HG03521 (cell line): ENCODE results near the gene CCDC110.
A peak's percentile ranks its signal among the peaks of the same experiment; 100 is the strongest.

Experiments used
- ATAC-seq: cut with Tn5 transposase; IDR thresholded peaks from one replicate; pipeline ENCODE4 v1.9.1; 2021; ENCODE audit warnings: mild to moderate bottlenecking, moderate library complexity; ENCODE audit not compliant: unreplicated experiment

CCDC110 gene

GRCh38 chr4:185424905-185425646 lies 46.5 kb downstream of the CCDC110 start:
- no peak for ATAC-seq

DNA sequence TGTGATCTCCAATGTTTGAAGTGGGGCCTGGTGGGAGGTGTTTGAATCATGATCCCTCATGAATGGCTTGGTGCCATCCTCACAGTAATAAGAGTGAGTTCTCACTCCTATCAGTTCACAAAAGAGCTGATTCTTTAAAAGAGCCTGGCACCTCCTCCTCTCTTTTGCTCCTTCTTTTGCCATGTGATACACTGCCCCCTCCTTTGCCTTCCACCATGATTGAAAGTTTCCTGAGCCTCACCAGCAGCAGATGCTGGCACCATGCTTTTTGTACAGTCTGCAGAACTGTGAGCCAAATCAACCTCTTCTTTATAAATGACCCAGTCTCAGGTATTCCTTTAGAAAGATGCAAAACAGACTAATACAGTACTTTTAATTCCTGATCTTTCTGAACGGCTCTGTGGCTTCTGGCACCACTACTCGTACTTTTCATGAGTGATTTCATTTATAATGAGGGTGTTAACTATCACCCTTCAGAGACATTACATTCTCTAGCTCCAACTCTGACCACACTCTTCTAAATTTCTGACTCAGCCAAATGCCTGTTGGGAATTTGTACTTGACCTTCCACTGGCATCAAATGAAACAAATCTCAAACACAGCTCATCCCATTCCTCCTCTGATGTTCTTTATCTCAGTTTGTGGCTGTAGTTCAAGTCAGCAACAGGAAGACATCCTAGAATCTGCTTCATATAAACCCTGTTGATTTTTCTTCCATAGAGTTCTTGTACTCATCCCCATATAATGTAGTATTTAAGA lies 50.0 kb downstream of the CCDC110 start:
- ATAC-seq = no peak

- no peak for ATAC-seq
Measured at GRCh38 chr4:185416955-185417354, 54.6 kb downstream of the CCDC110 start.

DNA sequence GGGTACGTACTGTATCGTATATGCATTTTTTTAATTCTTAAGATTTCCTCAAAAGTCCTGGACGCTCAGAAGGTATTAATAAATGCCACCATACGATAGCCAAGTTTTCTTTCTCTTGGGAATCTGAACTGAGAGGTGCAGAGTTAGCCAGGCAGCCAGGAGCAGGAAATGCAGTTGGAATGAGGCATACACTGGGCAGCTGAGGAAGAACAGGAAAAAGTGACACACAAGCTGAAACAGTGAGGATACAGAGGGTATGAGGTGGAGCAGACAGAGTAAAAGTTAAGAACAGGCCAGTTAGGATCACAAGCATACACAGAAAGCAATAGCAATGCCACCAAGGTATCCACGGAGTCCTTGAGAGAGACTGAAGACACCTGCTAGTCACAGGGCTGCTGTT lies 59.1 kb downstream of the CCDC110 start:
- no peak for ATAC-seq

DNA sequence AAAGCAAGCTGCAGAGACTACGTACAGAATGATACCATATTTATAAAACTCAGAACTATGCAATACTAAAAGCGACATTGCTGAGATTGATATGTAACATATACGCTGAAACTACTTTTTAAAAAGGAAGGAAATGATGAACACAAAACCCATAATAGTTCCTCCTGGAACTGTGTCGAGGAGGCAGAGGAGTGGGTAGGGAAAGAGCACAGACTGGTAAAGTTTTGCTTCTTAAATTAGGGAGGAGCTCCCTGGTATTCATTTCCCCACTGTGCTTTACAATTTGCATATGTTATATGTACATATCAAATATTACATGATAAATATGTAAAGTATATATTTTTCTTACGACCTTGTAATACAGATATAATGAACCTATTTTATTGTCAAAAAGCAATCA lies 59.7 kb downstream of the CCDC110 start:
- ATAC-seq = no peak

- no peak for ATAC-seq
Measured at GRCh38 chr4:185408432-185408831, 63.1 kb downstream of the CCDC110 start.

DNA sequence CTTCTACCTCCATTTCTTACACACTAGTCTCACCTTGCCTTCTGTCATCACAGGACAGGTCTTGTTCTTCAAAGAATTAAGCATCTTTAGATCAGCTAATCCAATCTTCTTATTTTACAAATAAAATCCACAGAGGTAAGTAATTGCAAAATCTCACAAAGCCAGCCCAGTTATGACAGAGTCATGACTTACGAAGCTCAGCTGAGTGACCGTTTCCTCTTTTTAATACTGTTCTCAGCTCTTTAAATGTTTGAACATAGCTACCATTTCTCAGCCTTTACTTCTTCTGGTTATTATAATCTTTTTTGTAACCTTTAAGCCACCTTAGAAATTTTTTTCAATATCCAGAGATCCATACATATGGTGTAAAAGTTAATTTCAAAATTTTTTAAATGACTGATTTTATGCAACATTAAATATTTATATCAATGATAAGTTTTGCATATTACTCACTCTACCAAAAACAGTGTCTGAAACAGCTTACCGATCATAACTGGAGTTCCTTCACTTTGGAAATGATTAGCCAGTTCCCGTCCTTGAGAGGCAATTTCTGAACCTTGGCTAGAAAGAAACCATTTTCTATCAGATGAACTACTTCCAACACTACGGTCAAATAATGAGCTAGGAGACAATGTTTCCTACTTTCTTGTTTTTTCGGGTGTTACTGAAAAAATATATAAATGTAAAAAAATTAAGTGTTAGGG lies 66.1 kb downstream of the CCDC110 start:
- ATAC-seq = no peak

DNA sequence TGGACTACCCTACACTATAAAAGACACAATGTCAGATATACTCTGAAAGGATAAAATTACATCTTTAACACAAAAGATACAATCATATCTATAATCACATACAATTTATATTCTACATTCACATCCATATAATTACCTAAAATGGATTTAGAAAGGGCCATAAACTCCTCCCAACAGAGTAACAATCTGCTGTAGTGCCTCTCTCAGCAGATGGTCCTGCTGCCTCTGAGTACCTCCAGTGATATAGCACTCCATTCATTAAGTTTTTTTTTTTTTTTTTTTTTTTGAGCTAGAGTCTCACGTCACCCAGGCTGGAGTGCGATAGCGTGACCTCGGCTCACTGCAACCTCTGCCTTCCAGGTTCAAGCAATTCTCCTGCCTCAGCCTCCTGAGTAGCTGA lies 67.5 kb downstream of the CCDC110 start:
- ATAC-seq = no peak

DNA sequence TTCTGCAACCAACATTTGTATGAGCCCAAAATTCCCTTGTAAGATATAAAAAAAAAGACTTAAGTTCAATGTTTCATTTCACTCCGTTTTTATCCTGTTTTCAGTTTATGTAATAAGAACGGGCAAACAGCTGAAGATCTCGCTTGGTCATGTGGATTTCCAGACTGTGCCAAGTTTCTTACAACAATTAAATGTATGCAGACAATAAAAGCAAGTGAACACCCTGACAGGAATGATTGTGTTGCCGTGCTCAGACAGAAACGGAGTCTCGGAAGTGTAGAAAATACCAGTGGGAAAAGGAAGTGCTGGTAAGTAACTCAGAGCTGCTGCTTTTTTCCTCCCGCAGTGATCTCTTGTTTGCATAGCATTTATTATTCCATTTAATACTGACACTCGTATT lies 72.1 kb downstream of the CCDC110 start:
- no peak for ATAC-seq

DNA sequence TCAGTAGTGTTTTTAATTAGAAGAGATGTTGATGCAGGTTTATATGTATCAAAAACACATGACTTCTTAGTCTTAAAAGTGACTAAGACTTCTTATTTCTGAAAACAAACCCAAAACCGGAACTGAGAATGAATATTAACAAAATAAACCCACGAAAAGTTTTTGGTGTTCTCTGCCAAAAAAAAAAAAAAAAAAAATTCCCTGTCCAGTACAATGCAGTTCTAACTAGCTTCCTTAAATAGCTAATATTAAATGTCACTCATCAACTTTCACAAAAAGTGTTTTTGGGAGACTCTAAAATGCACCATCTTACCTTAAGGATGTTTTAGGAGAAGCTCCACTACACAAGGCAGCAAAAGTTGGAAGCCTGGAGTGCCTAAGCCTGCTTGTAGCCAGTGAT lies 72.9 kb downstream of the CCDC110 start:
- no peak for ATAC-seq

DNA sequence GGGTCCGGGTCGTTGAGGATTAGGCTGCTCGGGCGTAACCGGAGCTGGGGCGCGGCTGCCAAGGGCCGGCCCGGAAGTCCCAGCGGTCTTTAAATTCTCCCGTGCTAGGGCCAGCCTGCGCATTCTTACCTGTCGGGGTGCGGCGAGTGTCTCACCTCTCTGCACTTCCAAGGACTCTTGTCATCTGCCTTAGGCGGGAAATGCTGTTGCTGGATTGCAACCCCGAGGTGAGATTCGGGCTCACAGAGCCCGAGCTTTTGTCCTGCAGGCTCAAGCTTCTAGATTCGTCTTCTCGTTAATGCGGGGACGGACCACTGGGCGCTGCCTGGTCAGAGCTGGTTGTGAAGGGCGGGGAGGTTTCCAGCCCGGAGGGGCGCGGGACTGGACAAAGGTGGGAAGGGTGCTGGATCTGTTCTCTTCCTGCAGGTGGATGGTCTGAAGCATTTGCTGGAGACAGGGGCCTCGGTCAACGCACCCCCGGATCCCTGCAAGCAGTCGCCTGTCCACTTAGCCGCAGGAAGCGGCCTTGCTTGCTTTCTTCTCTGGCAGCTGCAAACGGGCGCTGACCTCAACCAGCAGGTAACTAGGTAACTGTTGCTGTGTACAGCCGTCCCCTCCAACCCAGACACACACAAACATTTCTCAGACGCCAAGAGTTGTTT lies 74.7 kb downstream of the CCDC110 start, which contains the start of gene ANKRD37:
Gene ANKRD37, plus strand, starts transcription at position 118 of the 662 bp plus-strand sequence. Its CDS starts 83 bp downstream, at position 201.
- ATAC-seq = no peak

DNA sequence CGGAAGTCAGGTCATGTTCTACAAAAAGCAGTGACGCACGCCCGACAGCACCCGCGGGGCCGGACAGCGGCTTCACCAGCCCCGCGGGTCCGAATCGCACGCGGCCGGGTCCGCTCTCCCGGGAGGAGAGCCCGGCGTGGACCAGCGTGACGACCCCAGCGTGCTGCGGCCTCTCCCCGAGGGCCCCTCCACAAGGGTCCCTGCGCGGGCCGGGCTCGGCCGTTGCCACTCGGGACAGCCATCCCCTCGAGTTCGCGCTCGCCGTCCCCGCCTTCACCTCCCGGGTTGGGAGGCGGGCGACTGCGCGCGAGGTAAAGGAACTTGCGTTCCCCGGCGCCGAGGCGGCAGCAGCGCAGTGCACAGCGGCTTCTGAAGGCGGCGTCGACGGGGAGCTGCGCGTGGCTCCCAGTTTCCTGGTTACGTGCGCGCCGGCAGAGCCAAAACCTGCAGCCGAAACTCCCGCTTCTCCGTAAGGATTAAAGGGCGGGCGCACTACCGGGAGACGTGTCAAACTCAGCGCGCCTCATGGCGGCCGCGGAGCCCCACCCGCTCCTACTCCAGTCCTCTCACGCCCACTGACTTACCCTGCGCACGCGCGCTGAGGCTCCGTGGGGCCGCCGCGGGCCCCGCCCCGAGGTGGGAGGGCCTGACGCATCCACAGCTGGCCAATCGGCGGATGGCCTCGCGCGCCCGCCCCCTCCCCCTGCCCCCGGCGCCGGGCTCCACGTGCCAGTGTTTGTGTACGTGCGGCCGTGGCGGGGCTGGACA lies 75.4 kb downstream of the CCDC110 start:
- ATAC-seq = peak; percentile 80

- ATAC-seq = no peak
Measured at GRCh38 chr4:185395238-185395955, 76.1 kb downstream of the CCDC110 start, which contains the start of gene LRP2BP. LRP2BP (minus strand) TSS chr4:185395924; CDS start chr4:185378186, 17,738 bp downstream.
